Karpas-422 (cell line): ENCODE measurements around the gene ARHGAP20. TPM values are rescaled to one million over a fixed set of nuclear protein-coding genes. Genes with fewer than 3 reads are reported as not detected.

Experiments used
- DNase-seq: peaks from one replicate; pipeline ENCODE4 v3.0.0-alpha.2; 2015
- H2AFZ ChIP-seq: fragments of 200-600 bp; sonication (generic); 2 replicates; pipeline ENCODE4 v1.6.1; 2014; ENCODE audit warnings: antibody characterized with exemption, low read length, mixed read lengths
- H3K27ac ChIP-seq: fragments of 200-600 bp; sonication (generic); 2 replicates; pipeline ENCODE4 v1.5.1; 2014; ENCODE audit warnings: mild to moderate bottlenecking, low read length, moderate library complexity
- H3K27me3 ChIP-seq: fragments of 200-600 bp; sonication (generic); 2 replicates; pipeline ENCODE4 v1.6.1; 2014; ENCODE audit warnings: low read length, mixed read lengths
- H3K36me3 ChIP-seq: fragments of 200-600 bp; sonication (generic); 2 replicates; pipeline ENCODE4 v1.6.1; 2014; ENCODE audit warnings: low read length, mixed read lengths; ENCODE audit not compliant: insufficient read depth
- H3K4me1 ChIP-seq: fragments of 200-600 bp; sonication (generic); 2 replicates; pipeline ENCODE4 v1.6.1; 2014; ENCODE audit warnings: mild to moderate bottlenecking, low read length, mixed read lengths
- H3K4me2 ChIP-seq: fragments of 200-600 bp; sonication (generic); 2 replicates; pipeline ENCODE4 v1.6.1; 2014; ENCODE audit warnings: low read length, low read depth, mild to moderate bottlenecking; ENCODE audit not compliant: poor library complexity, severe bottlenecking
- H3K4me3 ChIP-seq: fragments of 200-600 bp; sonication (generic); 2 replicates; pipeline ENCODE4 v1.5.1; 2014; ENCODE audit warnings: mild to moderate bottlenecking, antibody characterized with exemption, low read length, mixed read lengths
- H3K79me2 ChIP-seq: fragments of 200-600 bp; sonication (generic); 2 replicates; pipeline ENCODE4 v1.6.1; 2014; ENCODE audit warnings: mild to moderate bottlenecking, low read length, mixed read lengths
- H3K9ac ChIP-seq: fragments of 200-600 bp; sonication (generic); 2 replicates; pipeline ENCODE4 v1.6.0; 2014; ENCODE audit warnings: low read length
- H3K9me2 ChIP-seq: fragments of 200-600 bp; sonication (generic), shearing (Covaris generic); replicated peaks from 2 replicates; pipeline ENCODE4 v1.6.0; 2014; ENCODE audit warnings: mild to moderate bottlenecking, low read length, moderate library complexity; ENCODE audit not compliant: insufficient read depth
- H3K9me3 ChIP-seq: fragments of 300-700, 200-600 bp; sonication (generic); 2 replicates; pipeline ENCODE4 v1.6.1; 2014; ENCODE audit warnings: low read length, mixed read lengths
- H4K20me1 ChIP-seq: fragments of 200-600 bp; sonication (generic); 2 replicates; pipeline ENCODE4 v1.6.1; 2014; ENCODE audit warnings: mild to moderate bottlenecking, antibody characterized with exemption, low read length, low read depth; ENCODE audit not compliant: insufficient read depth
- total RNA-seq: library from RNA; depleted of rRNA; stranded (reverse); fragments of >200 nt; shearing (Covaris generic); gene quantifications from 2 replicates; pipeline ENCODE4 v1.2.3, GENCODE V29; 2014; ENCODE audit warnings: low replicate concordance

Gene ARHGAP20
- total RNA-seq, 1 experiment from 2014 or later: not detected

- DNase-seq: no peak
- Histone ChIP-seq H3K27ac (no peak overlapping the region), H3K4me1 (no peaks in the 10 kb centered on the region), H3K79me2 (no peaks in the 10 kb centered on the region), H3K4me3 (no peak overlapping the region), H2AFZ (no peak overlapping the region), H3K36me3 (no peaks in the 10 kb centered on the region), H3K9me2 (no peaks in the 10 kb centered on the region), H3K27me3 (peaks cover 1% of the 10 kb centered on the region; the same call in 1 of the 2 replicates), H3K9me3 (no peaks in the 10 kb centered on the region; the same call in 1 of the 2 replicates), H4K20me1 (no peaks in the 10 kb centered on the region), H3K4me2 (no peak overlapping the region), H3K9ac (no peak overlapping the region)
Measured at GRCh38 chr11:110598725-110599124, 113.5 kb downstream of the ARHGAP20 start.

- Histone ChIP-seq H4K20me1 (no peaks in the 10 kb centered on the region), H3K4me1 (no peaks in the 10 kb centered on the region), H3K4me2 (no peak overlapping the region), H3K27me3 (no peaks in the 10 kb centered on the region), H3K4me3 (no peak overlapping the region), H2AFZ (no peak overlapping the region), H3K36me3 (no peaks in the 10 kb centered on the region), H3K9ac (no peak overlapping the region), H3K9me3 (no peaks in the 10 kb centered on the region), H3K27ac (no peak overlapping the region), H3K9me2 (no peaks in the 10 kb centered on the region), H3K79me2 (no peaks in the 10 kb centered on the region)
- no peak for DNase-seq
Measured at GRCh38 chr11:110587972-110588371, 124.3 kb downstream of the ARHGAP20 start.

- no peak for DNase-seq
- Histone ChIP-seq H3K79me2 (no peaks in the 10 kb centered on the region), H4K20me1 (no peaks in the 10 kb centered on the region), H3K9me2 (no peaks in the 10 kb centered on the region), H3K27me3 (no peaks in the 10 kb centered on the region), H3K4me3 (no peak overlapping the region), H2AFZ (no peak overlapping the region), H3K9ac (no peak overlapping the region), H3K27ac (no peak overlapping the region), H3K4me1 (no peaks in the 10 kb centered on the region), H3K4me2 (no peak overlapping the region), H3K9me3 (no peaks in the 10 kb centered on the region), H3K36me3 (no peaks in the 10 kb centered on the region)
Measured at GRCh38 chr11:110587129-110587528, 125.1 kb downstream of the ARHGAP20 start.

GRCh38 chr11:110584150-110584549, 128.1 kb downstream of the ARHGAP20 start:
- Histone ChIP-seq H3K9ac (no peak overlapping the region), H2AFZ (no peak overlapping the region), H3K27me3 (no peaks in the 10 kb centered on the region), H4K20me1 (no peaks in the 10 kb centered on the region), H3K4me2 (no peak overlapping the region), H3K27ac (no peak overlapping the region), H3K79me2 (no peaks in the 10 kb centered on the region), H3K9me3 (no peaks in the 10 kb centered on the region), H3K9me2 (no peaks in the 10 kb centered on the region), H3K36me3 (no peaks in the 10 kb centered on the region), H3K4me1 (no peaks in the 10 kb centered on the region), H3K4me3 (no peak overlapping the region)
- DNase-seq: no peak

GRCh38 chr11:110582728-110583432, 129.4 kb downstream of the ARHGAP20 start:
- Histone ChIP-seq H3K9ac (no peak overlapping the region), H3K9me2 (no peaks in the 10 kb centered on the region), H3K4me3 (no peak overlapping the region), H3K27ac (no peak overlapping the region), H3K9me3 (no peaks in the 10 kb centered on the region), H3K79me2 (no peaks in the 10 kb centered on the region), H4K20me1 (no peaks in the 10 kb centered on the region), H3K4me2 (no peak overlapping the region), H3K27me3 (no peaks in the 10 kb centered on the region), H2AFZ (no peak overlapping the region), H3K36me3 (no peaks in the 10 kb centered on the region), H3K4me1 (no peaks in the 10 kb centered on the region)
- no peak for DNase-seq

- H3K79me2 ChIP-seq: no peaks in the 10 kb centered on the region
- no peaks in the 10 kb centered on the region for H3K9me2 ChIP-seq
- H4K20me1 ChIP-seq: no peaks in the 10 kb centered on the region
- H3K4me1 ChIP-seq: no peaks in the 10 kb centered on the region
- H3K9me3 ChIP-seq: no peaks in the 10 kb centered on the region
- no peaks in the 10 kb centered on the region for H3K36me3 ChIP-seq
- no peak for DNase-seq
- H2AFZ ChIP-seq: no peak overlapping the region
- H3K27ac ChIP-seq: no peak overlapping the region
- H3K27me3 ChIP-seq: no peaks in the 10 kb centered on the region
- H3K4me2 ChIP-seq: no peak overlapping the region
- H3K4me3 ChIP-seq: no peak overlapping the region
- H3K9ac ChIP-seq: no peak overlapping the region
Measured at GRCh38 chr11:110580571-110580970, 131.7 kb downstream of the ARHGAP20 start.

GRCh38 chr11:110573411-110573810, 138.8 kb downstream of the ARHGAP20 start:
- no peak overlapping the region for H3K4me2 ChIP-seq
- no peak overlapping the region for H3K9ac ChIP-seq
- no peaks in the 10 kb centered on the region for H3K79me2 ChIP-seq

GRCh38 chr11:110571081-110571720, 141.0 kb downstream of the ARHGAP20 start:
- Histone ChIP-seq H3K27ac (no peak overlapping the region), H3K36me3 (no peaks in the 10 kb centered on the region), H3K79me2 (no peaks in the 10 kb centered on the region), H3K27me3 (no peaks in the 10 kb centered on the region), H3K4me1 (no peaks in the 10 kb centered on the region), H3K9ac (no peak overlapping the region), H2AFZ (no peak overlapping the region), H3K4me2 (no peak overlapping the region), H3K4me3 (no peak overlapping the region), H3K9me3 (no peaks in the 10 kb centered on the region), H4K20me1 (no peaks in the 10 kb centered on the region), H3K9me2 (no peaks in the 10 kb centered on the region)
- no peak for DNase-seq

More at GRCh38 chr11:110573411-110573810, 138.8 kb downstream of the ARHGAP20 start:
- Histone ChIP-seq H3K4me3 (no peak overlapping the region), H3K9me2 (no peaks in the 10 kb centered on the region), H3K36me3 (no peaks in the 10 kb centered on the region), H3K27me3 (no peaks in the 10 kb centered on the region), H4K20me1 (no peaks in the 10 kb centered on the region), H3K27ac (no peak overlapping the region), H2AFZ (no peak overlapping the region), H3K4me1 (no peaks in the 10 kb centered on the region), H3K9me3 (no peaks in the 10 kb centered on the region)
- no peak for DNase-seq
